Natural killer cell (primary cell): ENCODE measurements around the gene KLRF2. TPM values are rescaled to one million over a fixed set of nuclear protein-coding genes. Genes with fewer than 3 reads are reported as not detected.

Experiments
- ATAC-seq, 3 donors: fragments of 150-1000 bp in 2 of 3; fragments of 200-7000 bp in 1 of 3; cut with Tn5 transposase; 1 replicate in 1 of 3; 2 replicates in 2 of 3; pipeline ENCODE4 v1.10.0; 2021; ENCODE audit warnings: mild to moderate bottlenecking in 2 of 3, moderate library complexity in 2 of 3
- DNase-seq, 2 donors: peaks; one replicate each; pipeline versions ENCODE4 v3.0.0 to v3.0.0-alpha.2; 2013 to 2021; ENCODE audit warnings: mixed read lengths in 1 of 2
- H3K27ac ChIP-seq: one replicate; pipeline ENCODE4 v1.5.1; 2013; ENCODE audit warnings: mild to moderate bottlenecking, low read length
- H3K27me3 ChIP-seq: one replicate; pipeline ENCODE4 v1.6.1; 2013; ENCODE audit warnings: low read length; ENCODE audit not compliant: control insufficient read depth, insufficient read depth
- H3K36me3 ChIP-seq: one replicate; pipeline ENCODE4 v1.6.1; 2013; ENCODE audit warnings: low read length; ENCODE audit not compliant: control insufficient read depth, insufficient read depth
- H3K4me1 ChIP-seq: one replicate; pipeline ENCODE4 v1.6.1; 2013; ENCODE audit warnings: low read length; ENCODE audit not compliant: control insufficient read depth, insufficient read depth
- H3K4me3 ChIP-seq: one replicate; pipeline ENCODE4 v1.5.1; 2013; ENCODE audit warnings: low read length
- H3K9me3 ChIP-seq: one replicate; pipeline ENCODE4 v1.6.1; 2013; ENCODE audit warnings: low read length; ENCODE audit not compliant: control insufficient read depth, insufficient read depth
- H3K27ac Mint-ChIP-seq, 2 donors: one replicate each; pipeline ENCODE4 v1.8.0; 2022; ENCODE audit warnings: mild to moderate bottlenecking in 2 of 2, mixed read lengths in 2 of 2, moderate library complexity in 1 of 2
- H3K27me3 Mint-ChIP-seq, 2 donors: one replicate each; pipeline ENCODE4 v1.8.0; 2022; ENCODE audit warnings: low read depth in 2 of 2, mixed read lengths in 2 of 2
- H3K36me3 Mint-ChIP-seq: one replicate; pipeline ENCODE4 v1.8.0; 2022; ENCODE audit warnings: mixed read lengths
- H3K4me1 Mint-ChIP-seq, 2 donors: one replicate each; pipeline ENCODE4 v1.8.0; 2022; ENCODE audit warnings: mixed read lengths in 2 of 2
- H3K4me3 Mint-ChIP-seq: one replicate; pipeline ENCODE4 v1.8.0; 2022; ENCODE audit warnings: mild to moderate bottlenecking, moderate library complexity, mixed read lengths
- H3K9me3 Mint-ChIP-seq, 2 donors: one replicate each; pipeline ENCODE4 v1.8.0; 2022; ENCODE audit warnings: mixed read lengths in 2 of 2
- WGBS: methylation state at CpG from one replicate; pipeline ENCODE4 v1.1.7; 2013; ENCODE audit warnings: missing lambda C conversion rate; ENCODE audit not compliant: insufficient coverage; 5-methylcytosine and 5-hydroxymethylcytosine counted together
- intact Hi-C: fragments of 100-400 bp; cut with micrococcal nuclease; formaldehyde crosslinking; loops from one replicate; pipeline ENCODE4 v1.14.2; 2022
- total RNA-seq, 4 donors: library from RNA; stranded (reverse); fragments of 120-200 nt in 1 of 4; gene quantifications; one replicate each; pipeline versions ENCODE4 v1.2.3 to v1.2.4, GENCODE V29; 2013 to 2022
- TF ChIP-seq, protein P1 (sequence below): fragments of 200-600 bp; IDR thresholded peaks from one replicate; pipeline ENCODE4 v1.8.0; 2022; ENCODE audit warnings: antibody characterized with exemption

KLRF2 gene, protein sequence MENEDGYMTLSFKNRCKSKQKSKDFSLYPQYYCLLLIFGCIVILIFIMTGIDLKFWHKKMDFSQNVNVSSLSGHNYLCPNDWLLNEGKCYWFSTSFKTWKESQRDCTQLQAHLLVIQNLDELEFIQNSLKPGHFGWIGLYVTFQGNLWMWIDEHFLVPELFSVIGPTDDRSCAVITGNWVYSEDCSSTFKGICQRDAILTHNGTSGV
- total RNA-seq: not detected
- total RNA-seq (2013): 0.68 TPM

DNA sequence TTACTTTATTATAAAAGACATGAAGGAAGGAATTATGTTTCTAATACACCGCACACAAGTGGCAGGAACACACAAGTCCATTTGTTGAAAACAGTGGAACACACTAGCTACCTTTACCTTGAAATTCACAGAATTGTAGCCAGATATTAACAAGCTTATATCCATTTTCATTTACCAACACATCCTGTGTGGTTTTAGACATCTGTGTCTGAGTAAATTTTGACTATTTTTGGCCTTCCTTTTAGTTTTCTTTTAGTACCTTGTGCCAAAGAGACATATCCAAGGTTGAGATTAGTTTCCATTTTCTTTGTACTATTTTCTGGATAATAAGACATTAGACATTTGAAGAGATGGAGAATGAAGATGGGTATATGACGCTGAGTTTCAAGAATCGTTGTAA, at the start of gene KLRF2:
Gene KLRF2, plus strand, starts transcription at position 244 of the 400 bp plus-strand sequence. Its CDS starts 107 bp downstream, at position 351.
- Histone ChIP-seq H3K4me1 (no peaks in the 10 kb centered on the region), H3K4me3 (no peak within 1 kb of the TSS), H3K36me3 (no peaks in the 10 kb centered on the region), H3K27me3 (no peaks in the 10 kb centered on the region), H3K27ac (no peak within 1 kb of the TSS), H3K9me3 (no peaks in the 10 kb centered on the region)
- no peak for ATAC-seq
- TF ChIP-seq, protein P1, sequence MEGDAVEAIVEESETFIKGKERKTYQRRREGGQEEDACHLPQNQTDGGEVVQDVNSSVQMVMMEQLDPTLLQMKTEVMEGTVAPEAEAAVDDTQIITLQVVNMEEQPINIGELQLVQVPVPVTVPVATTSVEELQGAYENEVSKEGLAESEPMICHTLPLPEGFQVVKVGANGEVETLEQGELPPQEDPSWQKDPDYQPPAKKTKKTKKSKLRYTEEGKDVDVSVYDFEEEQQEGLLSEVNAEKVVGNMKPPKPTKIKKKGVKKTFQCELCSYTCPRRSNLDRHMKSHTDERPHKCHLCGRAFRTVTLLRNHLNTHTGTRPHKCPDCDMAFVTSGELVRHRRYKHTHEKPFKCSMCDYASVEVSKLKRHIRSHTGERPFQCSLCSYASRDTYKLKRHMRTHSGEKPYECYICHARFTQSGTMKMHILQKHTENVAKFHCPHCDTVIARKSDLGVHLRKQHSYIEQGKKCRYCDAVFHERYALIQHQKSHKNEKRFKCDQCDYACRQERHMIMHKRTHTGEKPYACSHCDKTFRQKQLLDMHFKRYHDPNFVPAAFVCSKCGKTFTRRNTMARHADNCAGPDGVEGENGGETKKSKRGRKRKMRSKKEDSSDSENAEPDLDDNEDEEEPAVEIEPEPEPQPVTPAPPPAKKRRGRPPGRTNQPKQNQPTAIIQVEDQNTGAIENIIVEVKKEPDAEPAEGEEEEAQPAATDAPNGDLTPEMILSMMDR: no peak
- no peak for DNase-seq
- Mint-ChIP-seq H3K4me1 (no peaks in the 10 kb centered on the region), H3K27ac (no peak within 1 kb of the TSS), H3K4me3 (no peak within 1 kb of the TSS), H3K27me3 (peaks cover 0 to 1% of the 10 kb centered on the region in 2 donors), H3K9me3 (no peaks in the 10 kb centered on the region), H3K36me3 (no peaks in the 10 kb centered on the region)
- WGBS: no CpG with 5 or more reads among the region's 3 CpGs
- intact Hi-C loops: no loop called here

DNA sequence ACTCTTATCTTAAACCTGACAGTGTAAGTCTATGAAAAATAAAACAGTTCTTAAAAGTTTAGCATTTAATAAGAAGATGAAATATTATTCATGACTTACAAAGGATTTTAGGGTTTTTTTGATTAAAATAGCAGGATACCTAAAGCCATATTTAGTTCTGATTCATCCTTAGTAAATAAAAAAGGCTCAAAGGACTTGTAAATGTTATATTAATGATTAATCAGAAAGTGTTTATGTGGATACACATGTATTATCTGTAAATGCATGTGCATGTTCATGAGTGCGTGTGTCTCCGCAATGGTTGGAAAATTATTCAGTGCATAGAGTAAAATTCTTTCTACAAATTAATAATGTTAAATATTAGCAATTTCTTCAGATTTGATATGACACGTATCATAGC, 49.6 kb upstream of the KLRF2 start:
- Mint-ChIP-seq H3K27me3 (no peaks in the 10 kb centered on the region), H3K27ac (no peak overlapping the region), H3K36me3 (peaks cover 8% of the 10 kb centered on the region), H3K9me3 (no peaks in the 10 kb centered on the region), H3K4me3 (peak overlapping the region; percentile 82), H3K4me1 (peaks cover 2 to 3% of the 10 kb centered on the region in 2 donors)
- Histone ChIP-seq H3K9me3 (no peaks in the 10 kb centered on the region), H3K27me3 (no peaks in the 10 kb centered on the region), H3K27ac (peak overlapping the region; percentile 61), H3K36me3 (peaks cover 32% of the 10 kb centered on the region), H3K4me1 (peaks cover 20% of the 10 kb centered on the region), H3K4me3 (peak overlapping the region; percentile 88)
- no peak for DNase-seq
- WGBS: no CpG with 5 or more reads among the region's 3 CpGs
- no peak for ATAC-seq
- intact Hi-C loops: no loop called here
- TF ChIP-seq, protein P1: no peak

DNA sequence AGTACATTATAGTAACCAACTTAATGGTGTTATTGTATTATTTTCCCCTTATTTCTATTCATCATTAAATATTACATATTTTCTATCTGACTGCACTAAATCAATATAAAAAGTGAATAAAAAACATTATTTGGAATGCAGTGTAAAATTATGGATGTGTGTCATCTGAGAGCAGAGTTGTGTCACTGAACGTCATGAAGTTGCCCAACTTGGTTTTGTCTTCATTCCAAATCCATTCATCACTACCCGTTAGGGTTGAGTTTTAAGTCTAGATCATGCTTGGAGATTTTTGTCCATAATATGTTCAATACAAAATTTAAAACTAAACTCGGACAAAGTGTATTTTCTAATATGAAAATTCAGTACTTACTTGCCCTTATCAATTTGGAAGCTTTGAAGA, 37.9 kb upstream of the KLRF2 start:
- Mint-ChIP-seq H3K9me3 (no peaks in the 10 kb centered on the region), H3K27ac (peak overlapping the region in 1 of 2 donors; percentile 83), H3K4me1 (peaks cover 75 to 77% of the 10 kb centered on the region in 2 donors), H3K4me3 (no peak overlapping the region), H3K27me3 (no peaks in the 10 kb centered on the region), H3K36me3 (peaks cover 36% of the 10 kb centered on the region)
- TF ChIP-seq, protein P1: no peak
- Histone ChIP-seq H3K27ac (no peak overlapping the region), H3K4me1 (no peaks in the 10 kb centered on the region), H3K4me3 (no peak overlapping the region), H3K9me3 (no peaks in the 10 kb centered on the region), H3K36me3 (peaks cover 53% of the 10 kb centered on the region), H3K27me3 (no peaks in the 10 kb centered on the region)
- no peak for DNase-seq
- WGBS: 57% methylated on average over 1 of the region's 3 CpGs
- intact Hi-C loops: no loop called here
- ATAC-seq: no peak

DNA sequence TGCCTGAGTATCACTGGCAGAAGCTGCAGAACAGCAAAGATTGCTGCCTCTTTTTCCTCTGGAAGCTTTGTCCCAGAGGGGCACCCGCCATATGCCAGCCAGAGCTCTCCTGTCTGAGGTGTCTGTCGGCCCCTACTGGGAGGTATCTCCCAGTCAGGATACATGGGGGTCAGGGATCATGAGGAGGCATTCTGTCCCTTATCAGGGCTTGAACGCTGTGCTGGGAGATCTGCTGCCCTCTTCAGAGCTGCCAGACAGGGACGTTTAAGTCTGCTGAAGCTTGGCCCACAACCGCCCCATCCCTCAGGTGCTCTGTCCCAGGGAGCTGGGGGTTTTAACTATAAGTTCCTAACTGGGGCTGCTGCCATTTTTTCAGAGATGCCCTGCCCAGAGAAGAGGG, 32.4 kb upstream of the KLRF2 start:
- H3K9me3 Mint-ChIP-seq: no peaks in the 10 kb centered on the region
- DNase-seq (no peak), ATAC-seq (no peak)
- H3K4me1 Mint-ChIP-seq: peaks cover 81 to 84% of the 10 kb centered on the region in 2 donors
- no peaks in the 10 kb centered on the region for H3K9me3 ChIP-seq
- peaks cover 63% of the 10 kb centered on the region for H3K36me3 ChIP-seq
- peak overlapping the region; percentile 53 for H3K4me3 Mint-ChIP-seq
- intact Hi-C loops: no loop called here
- TF ChIP-seq, protein P1: no peak
- H3K27ac Mint-ChIP-seq: peak overlapping the region in 1 of 2 donors; percentile 62
- H3K4me1 ChIP-seq: peaks cover 16% of the 10 kb centered on the region
- WGBS: 89% methylated on average over 5 of the region's 5 CpGs
- no peaks in the 10 kb centered on the region for H3K27me3 Mint-ChIP-seq
- H3K36me3 Mint-ChIP-seq: peaks cover 58% of the 10 kb centered on the region
- H3K27me3 ChIP-seq: no peaks in the 10 kb centered on the region
- H3K4me3 ChIP-seq: no peak overlapping the region
- H3K27ac ChIP-seq: no peak overlapping the region
